ENCODE results near the gene PRCC. TPM values are rescaled to one million over a fixed set of nuclear protein-coding genes. Genes with fewer than 3 reads are reported as not detected.

The PRCC gene
- total RNA-seq, 4 donors from 2014 or later: 21.2 to 43.6 (median 38.7) TPM

GRCh38 chr1:156744344-156744743 is 23.0 kb upstream of the PRCC start:
- 70% methylated on average over 4 of the region's 12 CpGs for WGBS
- H3K4me1 ChIP-seq: peaks cover 51 to 72% (median 67%) of the 10 kb centered on the region in 4 donors
- DNase-seq (ENCODE audit: extremely low spot score): no peak

GRCh38 chr1:156744786-156745419 is 22.4 kb upstream of the PRCC start:
- Histone ChIP-seq H3K27me3 (no peaks in the 10 kb centered on the region), H3K36me3 (peaks cover 14 to 36% (median 31%) of the 10 kb centered on the region in 4 donors), H3K9me3 (no peaks in the 10 kb centered on the region), H3K27ac (replicated peaks in 1 of 4) (peak overlapping the region; percentile 93 to 99 (median 98)), H3K4me1 (peaks cover 57 to 72% (median 68%) of the 10 kb centered on the region in 4 donors), H3K4me3 (no peak overlapping the region)
- WGBS: 76% methylated on average over 9 of the region's 14 CpGs
- intact Hi-C loops (cut with DNase I): no loop called here
- TF ChIP-seq POLR2A (IDR thresholded peaks at IDR 0.05; ENCODE audit: low read depth) (no peak), EP300 (IDR thresholded peaks at IDR 0.05) (no peak), CTCF (IDR thresholded peaks at IDR 0.05) (no peak), POLR2AphosphoS5 (IDR thresholded peaks at IDR 0.05) (no peak)
- no peak for DNase-seq (ENCODE audit: extremely low spot score)

More at GRCh38 chr1:156744344-156744743, 23.0 kb upstream of the PRCC start:
- Histone ChIP-seq H3K36me3 (peaks cover 14 to 36% (median 31%) of the 10 kb centered on the region in 4 donors), H3K4me3 (no peak overlapping the region), H3K9me3 (no peaks in the 10 kb centered on the region), H3K27me3 (no peaks in the 10 kb centered on the region), H3K27ac (replicated peaks in 1 of 4) (peak overlapping the region; percentile 28 to 99 (median 94))
- TF ChIP-seq EP300 (IDR thresholded peaks at IDR 0.05) (no peak), POLR2A (IDR thresholded peaks at IDR 0.05; ENCODE audit: low read depth) (no peak)
- intact Hi-C loops (cut with DNase I): no loop called here

GRCh38 chr1:156745881-156746280 is 21.5 kb upstream of the PRCC start:
- WGBS: 58% methylated on average over 3 of the region's 3 CpGs
- intact Hi-C loops (cut with DNase I): no loop called here
- H3K4me1 ChIP-seq: peaks cover 54 to 71% (median 67%) of the 10 kb centered on the region in 4 donors

GRCh38 chr1:156746406-156746727 is 21.0 kb upstream of the PRCC start:
- no peaks in the 10 kb centered on the region for H3K9me3 ChIP-seq
- WGBS: 56% methylated on average over 6 of the region's 9 CpGs
- TF ChIP-seq CTCF (IDR thresholded peaks at IDR 0.05): no peak
- no peak for TF ChIP-seq POLR2AphosphoS5 (IDR thresholded peaks at IDR 0.05)
- TF ChIP-seq POLR2A (IDR thresholded peaks at IDR 0.05; ENCODE audit: low read depth): no peak
- no peak for TF ChIP-seq EP300 (IDR thresholded peaks at IDR 0.05)
- no peak for DNase-seq (ENCODE audit: extremely low spot score)
- peak overlapping the region; percentile 93 to 99 (median 98) for H3K27ac ChIP-seq (replicated peaks in 1 of 4)
- intact Hi-C loops (cut with DNase I): no loop called here
- peaks cover 53 to 69% (median 65%) of the 10 kb centered on the region in 4 donors for H3K4me1 ChIP-seq
- peak overlapping the region; percentile 87 to 100 (median 93) for H3K4me3 ChIP-seq
- peaks cover 14 to 36% (median 31%) of the 10 kb centered on the region in 4 donors for H3K36me3 ChIP-seq
- no peaks in the 10 kb centered on the region for H3K27me3 ChIP-seq

More at GRCh38 chr1:156745881-156746280, 21.5 kb upstream of the PRCC start:
- no peak for DNase-seq (ENCODE audit: extremely low spot score)
- peaks cover 14 to 36% (median 31%) of the 10 kb centered on the region in 4 donors for H3K36me3 ChIP-seq
- H3K27me3 ChIP-seq: no peaks in the 10 kb centered on the region
- peak overlapping the region; percentile 93 to 99 (median 98) for H3K27ac ChIP-seq (replicated peaks in 1 of 4)
- no peaks in the 10 kb centered on the region for H3K9me3 ChIP-seq
- H3K4me3 ChIP-seq: peak overlapping the region; percentile 87 to 100 (median 93)
- TF ChIP-seq POLR2A (IDR thresholded peaks at IDR 0.05; ENCODE audit: low read depth) (no peak), POLR2AphosphoS5 (IDR thresholded peaks at IDR 0.05) (no peak), CTCF (IDR thresholded peaks at IDR 0.05) (no peak), EP300 (IDR thresholded peaks at IDR 0.05) (no peak)

- H3K4me3 ChIP-seq: peak overlapping the region; percentile 87 to 100 (median 93)
- H3K36me3 ChIP-seq: peaks cover 14 to 33% (median 31%) of the 10 kb centered on the region in 4 donors
- no peaks in the 10 kb centered on the region for H3K9me3 ChIP-seq
- intact Hi-C loops (cut with DNase I): no loop called here
- peak overlapping the region; percentile 93 to 99 (median 98) for H3K27ac ChIP-seq (replicated peaks in 1 of 4)
- WGBS: 2% methylated on average over 19 of the region's 29 CpGs
- peaks cover 49 to 63% (median 59%) of the 10 kb centered on the region in 4 donors for H3K4me1 ChIP-seq
- peak; percentile 99 for DNase-seq (ENCODE audit: extremely low spot score)
- no peaks in the 10 kb centered on the region for H3K27me3 ChIP-seq
- TF ChIP-seq POLR2A (IDR thresholded peaks at IDR 0.05; ENCODE audit: low read depth): peak; percentile 64
- TF ChIP-seq CTCF (IDR thresholded peaks at IDR 0.05): peak in 2 of 3 experiments; percentile 9 to 10
- no peak for TF ChIP-seq EP300 (IDR thresholded peaks at IDR 0.05)
- peak; percentile 69 to 84 for TF ChIP-seq POLR2AphosphoS5 (IDR thresholded peaks at IDR 0.05)
Observed at GRCh38 chr1:156746728-156747631, 20.4 kb upstream of the PRCC start.

All from esophagus muscularis mucosa (tissue), 4 donors.